T-helper 1 cell treated with Interleukin-12 subunit alpha and Interleukin-12 subunit beta and Interleukin-4 antibody, amounts not matched to agents 30 ng/mL and 1 ng/mL, for 36 hours (primary cell): ENCODE data around the gene SAMSN1. TPM values are rescaled to one million over a fixed set of nuclear protein-coding genes. Genes with fewer than 3 reads are reported as not detected.

ENCODE experiments used
- intact Hi-C: fragments of 100-400 bp; cut with micrococcal nuclease; formaldehyde crosslinking; loops from one replicate; pipeline ENCODE4 v1.15.1; 2024
- total RNA-seq: library from RNA; stranded (reverse); gene quantifications from 2 replicates; pipeline ENCODE4 v1.2.3, GENCODE V29; 2022

The SAMSN1 gene
- total RNA-seq, 1 donor from 2014 or later = 140 TPM

DNA sequence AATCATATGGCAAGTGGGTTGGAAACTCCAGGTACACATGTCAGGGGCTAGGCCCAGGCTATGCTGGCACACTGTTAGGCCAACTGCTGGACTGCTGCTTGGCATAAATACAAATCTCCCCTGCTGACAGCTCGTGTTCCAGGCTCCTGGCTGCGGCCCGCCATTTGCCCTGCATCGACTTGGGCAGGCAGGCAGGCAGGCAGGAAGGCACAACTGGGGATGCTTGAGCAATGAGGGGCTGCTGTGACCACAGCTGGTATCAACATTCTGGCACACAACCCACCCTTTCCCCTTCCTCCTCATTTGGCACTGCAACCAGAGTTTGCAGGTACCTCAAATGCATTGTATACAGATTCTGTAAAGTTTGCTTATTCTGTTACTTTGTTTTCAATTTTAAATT, 53.2 kb downstream of the SAMSN1 start:
- intact Hi-C loops = no loop called here

DNA sequence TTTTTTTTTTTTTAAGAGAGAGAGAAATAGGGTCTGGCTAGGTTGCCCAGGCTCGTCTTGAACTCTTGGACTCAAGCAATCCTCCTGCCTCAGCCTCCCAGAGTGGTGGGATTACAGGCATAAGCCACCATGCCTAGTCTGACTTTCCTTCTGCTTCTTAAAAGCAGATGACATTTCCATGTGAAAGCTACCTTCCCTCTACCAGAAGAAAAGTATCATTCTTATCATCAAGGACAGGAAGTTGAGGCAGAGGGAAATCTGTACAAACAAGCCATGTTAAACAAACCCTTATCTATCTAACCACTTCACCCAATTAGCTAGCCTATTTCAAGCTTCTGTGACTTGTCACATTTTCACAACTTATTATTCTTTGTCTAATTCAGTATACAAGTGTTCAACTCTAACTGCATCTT, 54.8 kb downstream of the SAMSN1 start:
- intact Hi-C loops = no loop called here

DNA sequence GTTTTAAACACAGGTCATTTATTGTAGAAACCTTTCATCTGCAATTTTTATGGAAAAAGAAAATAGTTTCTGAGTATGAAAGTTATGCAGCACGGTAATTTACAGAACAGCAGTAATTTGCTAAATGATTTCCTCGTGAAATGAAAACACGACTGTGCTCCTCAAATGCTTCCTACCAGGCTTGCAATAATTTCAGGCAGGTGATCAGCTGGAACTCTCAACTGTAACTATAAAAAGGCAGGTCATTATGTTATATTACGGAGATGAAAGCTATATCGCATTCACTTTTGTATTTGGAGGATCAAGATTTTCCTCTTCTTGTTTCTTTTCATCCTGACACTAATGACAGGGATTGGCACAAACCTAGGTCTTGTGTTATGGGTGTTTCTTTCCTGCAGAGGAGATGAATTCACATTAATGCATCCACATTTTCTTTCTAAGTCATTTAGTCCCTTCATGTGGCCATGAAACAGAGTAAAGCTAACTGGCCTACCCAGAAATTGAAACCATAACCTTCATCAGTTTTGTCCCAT, 57.4 kb downstream of the SAMSN1 start:
- intact Hi-C loops = loop anchor here (5.0 kb wide), 1 partner anchor 34 kb away; no protein-coding TSS in a partner anchor

DNA sequence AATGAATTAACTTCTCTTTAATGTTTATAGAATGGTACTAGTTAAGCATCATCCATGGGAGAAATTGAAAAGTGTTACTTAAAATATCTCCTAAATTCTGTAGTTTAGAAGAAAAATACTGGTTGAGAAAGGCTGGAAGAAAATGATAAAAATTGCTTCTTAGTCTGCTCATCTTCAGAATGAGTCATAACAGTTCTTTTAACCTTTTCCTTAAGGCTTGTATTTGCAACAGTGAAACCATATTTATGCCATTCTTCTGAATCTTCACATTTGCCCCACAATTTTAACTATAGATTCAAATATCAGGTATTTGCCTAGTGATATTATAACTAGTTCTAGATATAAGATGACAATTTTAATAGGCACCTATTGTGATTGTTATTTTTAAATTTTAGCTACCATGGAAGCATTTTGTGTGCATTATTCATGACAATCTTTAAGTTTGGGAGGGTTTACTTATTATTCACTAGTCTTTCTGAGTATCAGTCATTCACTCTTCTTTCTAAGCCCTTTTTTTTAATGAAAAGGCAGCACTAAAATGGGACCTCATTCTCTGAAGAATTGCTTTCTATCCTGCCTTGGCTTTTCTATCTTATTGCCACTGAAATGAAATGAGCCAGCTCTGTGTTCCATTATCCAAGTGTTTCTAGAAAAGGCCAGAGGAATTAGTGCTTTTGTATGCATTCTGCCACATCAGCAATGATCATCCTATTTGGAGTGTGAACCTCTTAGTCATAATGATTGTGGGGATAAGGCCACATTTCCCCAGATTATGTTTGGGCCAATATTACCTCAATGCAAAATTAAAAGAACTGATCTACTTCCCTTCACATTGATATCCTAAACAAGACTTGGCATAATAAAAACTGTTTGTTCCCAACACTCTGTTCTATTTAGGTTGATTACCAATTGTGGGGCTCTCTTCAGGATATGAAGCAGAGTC, 58.4 kb downstream of the SAMSN1 start:
- intact Hi-C loops = loop anchor here (1.0 to 5.0 kb wide), 2 partner anchors 35 to 251 kb away; no protein-coding TSS in a partner anchor

DNA sequence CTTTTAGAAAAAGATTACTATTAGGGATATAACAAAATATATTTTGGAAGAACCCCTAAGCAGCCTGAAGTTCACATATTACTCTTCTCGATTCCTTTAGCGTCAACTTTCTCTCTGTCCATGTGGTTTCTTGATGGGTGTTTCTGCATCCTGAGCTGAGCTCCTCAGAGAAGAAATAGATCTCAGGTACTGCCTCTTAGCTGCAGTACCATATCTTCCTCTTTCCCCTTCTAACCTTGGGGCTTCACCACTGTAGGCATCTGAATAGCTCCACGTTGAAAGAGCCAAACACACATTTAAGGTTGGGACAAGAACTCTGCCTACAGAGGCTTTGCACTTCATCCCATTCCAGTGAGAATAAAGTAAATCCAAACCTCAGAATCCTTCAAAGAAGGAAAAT, 59.2 kb downstream of the SAMSN1 start:
- intact Hi-C loops = loop anchor here (1.0 to 5.0 kb wide), 2 partner anchors 35 to 251 kb away; no protein-coding TSS in a partner anchor

DNA sequence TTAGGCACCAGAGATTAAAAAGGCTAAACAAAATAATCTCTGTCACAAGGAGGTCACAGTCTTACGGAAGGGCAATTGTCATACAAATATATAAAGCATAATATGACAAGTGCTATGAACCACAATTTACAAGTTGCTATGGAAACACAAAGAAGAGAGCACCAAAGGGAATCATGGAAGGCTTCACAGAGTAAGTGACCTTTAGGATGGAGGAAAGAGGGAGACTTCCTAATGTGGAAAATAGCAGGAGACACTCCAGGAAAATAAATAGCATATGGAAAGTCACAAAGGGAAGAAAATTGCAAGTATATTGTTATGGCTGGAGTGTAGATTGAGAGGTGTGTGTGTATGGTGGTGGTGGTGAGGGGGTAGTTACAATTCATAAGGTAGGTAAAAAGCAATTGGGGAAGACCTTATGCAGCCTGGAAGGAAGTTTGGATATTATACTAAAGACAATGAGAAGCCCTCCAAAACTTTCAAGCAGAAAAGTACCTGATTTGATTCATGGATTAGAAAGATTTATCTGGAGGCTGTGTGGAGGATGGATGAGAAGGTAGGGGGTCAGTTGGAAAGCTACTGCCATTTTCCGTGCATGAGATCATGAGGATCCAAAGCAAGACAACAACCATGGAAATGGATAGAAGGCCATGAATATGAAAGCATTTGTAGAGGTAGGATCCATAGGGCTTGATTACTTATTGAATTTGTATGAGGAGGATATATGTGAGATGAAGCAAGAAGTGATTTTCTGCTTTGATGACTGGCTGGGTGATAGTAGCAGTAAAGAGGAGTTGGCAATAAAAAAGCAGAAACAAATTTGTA, 61.7 kb downstream of the SAMSN1 start:
- intact Hi-C loops = loop anchor here (5.0 kb wide), 1 partner anchor 38 kb away; no protein-coding TSS in a partner anchor

DNA sequence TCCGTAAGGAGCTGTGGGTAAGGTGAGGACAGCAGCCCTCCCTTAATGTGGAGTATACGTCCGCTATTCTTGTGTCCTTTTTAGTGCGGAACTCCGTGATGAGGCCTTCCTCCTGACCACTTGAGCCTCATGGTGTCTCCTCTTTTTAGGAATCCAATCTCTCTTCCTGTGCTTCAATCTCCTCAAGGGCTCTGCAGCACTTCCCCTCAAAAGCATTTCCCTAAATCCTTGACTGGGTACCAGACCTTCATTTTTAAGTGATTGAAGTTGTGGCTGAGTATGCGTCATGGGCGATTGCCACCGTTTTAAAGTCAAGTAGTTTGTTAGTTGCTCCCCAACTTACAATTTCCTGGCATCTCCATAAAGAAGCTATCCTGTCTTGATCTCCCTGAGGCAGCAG, 62.8 kb downstream of the SAMSN1 start:
- intact Hi-C loops = loop anchor here (2.0 kb wide), 1 partner anchor 100 kb away; the partner anchor contains the start of gene HSPA13

DNA sequence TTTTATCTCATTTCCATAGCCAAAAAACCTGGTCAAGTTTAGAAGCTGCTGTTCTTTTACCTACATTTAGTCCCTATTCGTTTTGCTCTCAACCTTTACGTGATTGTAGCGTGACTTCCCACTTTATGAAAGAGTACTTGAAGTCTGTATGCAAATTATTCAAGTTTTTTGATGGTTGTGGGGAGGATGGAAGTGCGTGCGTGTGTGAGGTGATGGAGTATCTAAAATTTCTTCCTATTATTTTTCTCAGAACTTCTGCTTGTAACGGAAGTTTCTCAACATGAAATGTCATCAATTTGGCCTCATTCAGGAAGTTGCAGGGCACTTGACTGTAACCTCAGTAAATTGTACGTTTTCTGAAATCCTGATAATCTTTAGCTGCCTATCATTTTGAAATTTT, 64.0 kb downstream of the SAMSN1 start:
- intact Hi-C loops = loop anchor here (1.0 to 2.0 kb wide), 2 partner anchors 29 to 99 kb away; partner anchors contain the start of gene HSPA13

DNA sequence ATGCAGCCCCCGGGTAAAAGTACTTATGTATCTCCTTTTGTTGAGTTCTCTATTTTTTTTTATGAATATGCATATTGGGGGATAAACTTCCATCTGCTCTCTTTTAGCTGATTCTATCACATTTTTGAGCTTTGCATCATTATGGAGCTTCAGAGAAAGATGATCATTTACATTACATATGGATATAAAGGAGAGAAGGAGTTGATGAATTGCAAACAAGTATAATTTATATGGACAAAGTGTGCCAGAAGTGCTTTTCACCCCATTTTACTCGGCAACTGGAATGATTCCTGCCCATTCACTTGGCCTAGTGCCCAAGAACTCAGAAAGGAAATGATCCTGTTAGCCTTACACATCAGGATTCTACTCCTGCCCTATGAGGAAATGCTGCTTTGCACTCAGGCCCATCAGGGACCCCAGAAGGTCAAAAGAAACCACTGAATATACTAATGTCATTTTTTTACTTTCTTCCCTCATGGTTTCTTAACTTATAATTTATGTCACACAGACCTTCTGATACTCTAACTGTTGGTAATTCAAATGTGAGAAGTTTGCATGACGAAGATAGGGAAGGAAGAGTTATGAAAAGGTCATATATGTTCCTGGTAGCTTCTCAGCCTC, 65.6 kb downstream of the SAMSN1 start:
- intact Hi-C loops = no loop called here

DNA sequence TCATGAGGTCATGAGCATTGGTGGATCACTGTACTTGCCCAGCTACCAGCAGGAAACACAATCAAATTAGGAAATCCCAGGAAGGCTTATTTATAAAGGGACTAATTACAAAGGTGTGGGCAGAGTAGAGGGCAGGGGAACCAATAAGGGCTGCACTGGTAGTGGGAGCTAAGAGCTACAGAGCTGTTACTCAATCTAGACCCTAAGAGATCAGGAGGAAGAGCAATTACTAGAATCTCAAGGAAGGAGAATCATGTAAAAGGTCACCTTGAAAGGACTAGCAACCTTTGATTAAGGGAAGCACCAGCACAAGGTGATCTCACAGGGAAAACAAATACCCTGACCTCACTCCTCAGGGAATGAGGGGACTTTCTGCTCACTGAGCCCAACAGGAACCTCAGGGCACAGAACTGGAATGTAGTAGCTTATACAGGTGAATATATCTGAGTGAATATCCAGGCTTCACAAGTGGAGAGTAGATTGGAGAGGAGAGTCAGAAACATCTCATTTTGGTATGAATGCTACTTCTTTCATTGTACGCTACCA, 66.8 kb downstream of the SAMSN1 start:
- intact Hi-C loops = no loop called here

DNA sequence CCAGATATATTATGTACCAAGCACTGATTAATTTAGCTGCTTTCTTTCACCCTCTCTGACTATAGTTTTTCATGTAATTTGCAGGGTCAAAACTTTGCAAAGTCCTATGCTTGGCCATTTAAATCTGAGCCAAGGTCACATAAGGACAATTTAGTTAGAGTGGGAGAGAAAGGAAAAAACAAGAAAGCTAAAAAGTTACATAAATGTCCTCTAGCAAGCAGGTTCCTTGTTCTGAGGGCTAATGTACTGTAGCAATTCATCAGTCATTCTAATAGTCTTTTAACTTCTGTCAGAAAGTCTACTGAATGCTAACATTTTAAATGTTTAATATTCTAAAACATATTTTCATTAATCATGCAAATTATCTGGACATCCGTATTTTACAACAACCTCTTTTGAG, 68.3 kb downstream of the SAMSN1 start:
- intact Hi-C loops = no loop called here

DNA sequence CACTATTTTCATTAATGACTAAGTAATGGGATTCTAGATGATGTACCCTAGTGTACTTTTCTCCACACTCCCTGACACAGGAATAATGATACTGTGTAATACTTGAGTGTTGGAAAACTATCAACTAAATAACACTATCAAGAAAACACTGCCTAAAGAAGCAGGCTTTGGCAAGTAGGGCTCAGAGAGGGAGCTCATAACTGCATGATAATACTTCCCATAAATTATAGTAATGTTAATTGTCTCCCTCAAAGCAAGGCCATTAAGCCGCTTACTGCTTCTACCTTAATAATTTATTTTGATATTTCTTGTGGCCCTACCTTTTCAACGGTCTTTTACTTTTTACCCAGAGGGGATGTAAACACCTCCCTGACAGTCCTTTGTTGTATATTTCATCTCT, 69.0 kb downstream of the SAMSN1 start:
- intact Hi-C loops = no loop called here

DNA sequence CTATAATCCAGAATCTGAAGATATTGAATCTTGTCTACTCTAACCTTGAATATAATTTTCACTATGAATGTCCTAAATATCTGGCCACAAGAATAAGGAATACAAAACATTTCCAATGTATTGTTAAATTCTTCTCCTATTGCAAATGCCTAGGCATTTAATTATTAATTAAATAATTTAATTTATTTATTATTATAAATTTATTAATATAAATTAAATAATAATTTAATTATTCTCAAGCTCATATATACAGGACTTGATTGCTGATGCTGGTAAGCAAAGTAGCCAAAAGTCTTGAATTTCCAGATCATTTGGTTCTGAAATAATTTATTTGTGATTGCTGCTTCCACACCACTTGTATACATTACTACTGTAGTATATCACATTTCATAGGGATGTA, 71.1 kb downstream of the SAMSN1 start:
- intact Hi-C loops = no loop called here

DNA sequence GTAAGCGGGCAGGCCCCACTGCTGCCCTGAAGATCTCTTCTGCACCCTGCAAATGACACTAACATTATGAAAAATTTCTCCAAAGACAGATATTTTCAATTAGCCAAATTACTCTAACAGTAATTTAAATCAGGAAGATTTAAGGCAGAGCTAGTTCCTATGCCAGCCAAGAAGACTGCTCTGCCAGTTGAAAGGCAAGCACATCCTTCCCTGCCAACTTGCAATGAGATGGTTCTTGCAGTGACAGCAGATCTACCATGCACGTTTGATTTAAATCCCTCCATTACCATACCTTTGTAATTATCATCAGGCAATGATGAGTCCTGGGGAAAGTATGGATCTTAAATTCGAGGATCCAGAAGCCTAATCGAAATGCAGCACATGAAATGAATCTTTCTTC, 76.5 kb downstream of the SAMSN1 start:
- intact Hi-C loops = no loop called here

DNA sequence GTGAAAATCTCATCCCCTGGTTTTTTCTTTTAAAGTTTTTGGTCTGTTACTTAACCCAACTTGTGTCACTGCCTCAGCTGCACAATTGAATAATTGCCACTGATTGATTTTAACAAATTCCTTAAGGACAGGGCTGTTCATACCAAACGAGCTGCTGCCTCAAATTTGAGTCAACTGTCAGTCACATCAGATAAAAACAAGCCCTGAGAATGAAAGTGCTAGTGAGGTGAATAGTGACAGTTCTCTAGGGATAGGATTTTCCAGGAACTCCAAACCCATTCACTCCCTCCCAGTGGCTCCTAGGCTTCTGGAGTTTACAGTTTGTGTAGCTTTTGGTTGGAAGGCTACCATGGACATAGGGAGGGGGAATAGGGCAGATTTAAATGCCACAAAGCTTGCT, 79.4 kb downstream of the SAMSN1 start:
- intact Hi-C loops = no loop called here

DNA sequence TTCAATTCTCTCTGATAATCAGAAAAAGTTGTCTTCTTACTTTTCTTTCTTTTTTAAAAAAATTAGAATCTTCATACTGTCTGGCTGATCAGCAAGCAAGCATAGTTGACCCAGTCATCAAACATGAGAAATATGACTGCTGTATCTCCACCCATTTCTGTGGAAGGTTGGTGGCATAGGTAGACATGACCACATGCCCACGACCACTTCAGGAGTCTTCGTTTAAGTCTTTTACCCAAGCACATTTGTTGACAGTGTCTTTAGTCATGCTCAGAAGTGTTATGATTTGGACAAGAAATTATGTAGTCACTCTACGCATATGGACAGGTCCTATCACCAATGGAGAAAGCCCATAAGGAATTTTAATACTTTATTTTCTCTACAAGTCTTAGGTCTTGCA, 88.4 kb downstream of the SAMSN1 start:
- intact Hi-C loops = no loop called here

DNA sequence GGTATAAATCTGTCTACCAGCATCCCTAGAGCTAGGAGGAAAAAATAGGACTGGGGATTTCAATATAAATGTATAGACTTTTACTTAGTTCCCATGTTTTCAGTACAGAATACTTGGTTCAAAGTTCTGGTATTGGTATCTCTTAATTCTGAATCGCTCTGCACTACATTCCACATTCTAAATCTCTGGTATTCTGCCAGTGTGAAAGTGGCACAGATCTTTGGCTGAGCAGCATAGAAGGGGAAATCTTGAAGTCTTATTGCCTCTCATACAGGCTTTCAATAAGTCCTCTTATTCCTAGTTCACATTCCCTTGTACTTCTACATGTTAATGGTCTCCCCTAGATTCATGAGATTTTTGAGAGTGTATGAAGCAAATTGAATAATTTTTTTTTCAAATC, 89.2 kb downstream of the SAMSN1 start:
- intact Hi-C loops = no loop called here

DNA sequence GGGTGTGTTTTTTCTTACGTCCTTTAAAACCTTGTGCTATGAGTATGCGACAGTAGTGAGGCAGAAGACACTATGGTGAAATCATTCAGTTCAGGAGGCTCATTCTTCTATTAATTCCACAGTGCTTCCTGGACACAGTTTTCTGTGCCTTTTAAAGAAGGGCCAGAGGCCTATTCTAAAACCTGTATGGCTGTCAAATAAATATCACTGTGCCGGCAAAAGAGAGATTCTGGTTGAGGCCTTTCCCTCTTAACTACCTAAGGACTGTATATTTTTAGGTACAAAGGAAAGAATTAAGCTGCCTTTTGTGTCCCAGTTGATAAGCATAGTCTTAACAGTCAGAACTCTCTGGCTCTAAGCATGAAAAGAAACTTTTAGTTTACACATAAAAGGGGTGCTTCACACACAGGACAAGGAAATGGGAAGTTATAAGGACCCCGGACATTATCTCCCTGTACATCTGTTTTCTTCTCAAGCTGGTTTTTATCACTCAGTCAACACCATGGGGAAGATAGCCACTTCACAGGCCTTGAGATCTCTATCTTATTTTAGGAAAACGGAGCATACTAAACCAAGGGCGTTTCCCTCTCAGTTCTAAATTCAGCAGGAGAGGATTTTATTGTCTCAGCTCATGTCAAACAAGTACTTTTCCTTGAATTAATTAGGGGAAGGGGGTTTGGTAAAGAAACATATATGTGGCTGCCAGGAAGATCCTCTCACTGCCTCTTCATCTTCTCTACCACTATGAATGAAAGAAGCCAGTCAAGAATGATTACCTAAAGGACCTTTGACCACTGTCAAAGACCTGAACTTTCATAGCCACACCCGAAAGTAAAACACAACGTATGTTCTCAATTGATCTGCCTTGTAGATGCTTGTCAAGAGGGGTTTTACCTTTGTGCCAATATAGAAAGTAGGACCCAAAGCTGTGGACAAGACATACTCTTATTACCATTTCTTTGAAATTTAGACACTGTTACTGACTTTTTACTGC, 91.8 kb downstream of the SAMSN1 start:
- intact Hi-C loops = loop anchor here (2.0 to 5.0 kb wide), 4 partner anchors 178 to 1278 kb away; partner anchors contain the start of gene NRIP1

DNA sequence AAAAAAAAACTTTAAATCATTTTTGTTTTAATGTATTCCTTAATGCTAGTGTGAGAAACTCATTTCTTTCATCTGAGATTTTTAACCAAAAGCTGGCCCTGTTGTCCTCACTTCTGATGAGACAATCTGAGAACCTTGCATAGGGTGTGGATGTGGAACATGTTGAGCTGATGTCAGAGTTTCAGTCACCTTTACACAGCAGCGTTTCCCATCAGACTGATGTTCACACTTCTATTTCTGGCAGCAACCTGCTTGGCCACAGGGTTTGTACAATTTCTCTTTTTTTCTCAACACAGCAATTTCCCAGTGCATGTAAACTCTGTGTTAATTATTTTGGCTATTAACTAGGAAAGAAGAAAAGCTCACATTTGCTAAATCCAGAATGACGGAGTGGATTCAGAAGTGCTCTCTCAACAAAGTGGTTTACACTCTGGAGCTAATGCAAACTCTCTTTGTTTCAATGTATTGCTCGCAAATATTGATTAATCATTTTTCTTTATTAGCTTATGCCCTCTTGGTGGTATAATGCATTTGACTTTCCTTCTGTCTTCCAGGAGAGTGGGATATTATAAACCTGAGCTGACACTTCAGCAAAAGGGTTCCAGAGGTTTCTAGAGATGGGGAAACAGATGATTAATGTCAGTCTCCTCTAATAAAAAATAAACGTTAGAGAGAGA, 92.6 kb downstream of the SAMSN1 start:
- intact Hi-C loops = loop anchor here (1.0 to 5.0 kb wide), 8 partner anchors 29 to 1279 kb away; partner anchors contain the start of genes HSPA13 and NRIP1
